ENCODE results near the gene OASL. TPM values are rescaled to one million over a fixed set of nuclear protein-coding genes. Genes with fewer than 3 reads are reported as not detected.

OASL gene
- total RNA-seq, 1 donor from 2014 or later: not detected

DNA sequence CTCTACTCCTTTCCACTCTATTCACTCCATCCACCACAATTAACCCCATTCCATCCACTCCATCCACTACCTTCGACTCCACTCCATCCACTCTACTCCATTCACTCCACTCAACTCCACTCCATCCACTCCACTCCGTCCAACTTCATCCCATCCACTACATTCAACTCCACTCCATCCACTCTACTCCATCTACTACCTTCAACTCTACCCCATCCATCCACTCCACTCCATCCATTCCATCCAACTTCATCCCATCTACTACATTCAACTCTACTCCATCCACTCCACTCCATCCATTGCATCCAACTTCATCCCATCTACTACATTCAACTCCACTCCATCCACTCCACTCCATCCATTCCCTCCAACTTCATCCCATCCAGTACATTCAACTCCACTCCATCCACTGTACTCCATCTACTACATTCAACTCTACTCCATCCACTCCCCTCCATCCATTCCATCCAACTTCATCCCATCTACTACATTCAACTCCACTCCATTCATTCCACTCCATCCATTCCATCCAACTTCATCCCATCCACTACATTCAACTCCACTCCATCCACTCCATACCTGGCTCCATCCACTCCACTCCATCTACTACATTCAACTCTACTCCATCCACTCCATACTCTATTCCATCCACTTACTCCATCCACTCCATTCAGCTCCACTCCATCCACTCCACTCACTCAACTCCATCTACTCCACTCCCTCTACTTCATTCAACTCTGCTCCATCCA lies 44.3 kb downstream of the OASL start:
- Mint-ChIP-seq H3K9me3 (ENCODE audit: unreplicated experiment) (peaks cover 12% of the 10 kb centered on the region), H3K27me3 (ENCODE audit: unreplicated experiment) (peaks cover 15% of the 10 kb centered on the region), H3K4me3 (ENCODE audit: unreplicated experiment) (no peak overlapping the region), H3K27ac (ENCODE audit: unreplicated experiment) (no peak overlapping the region), H3K36me3 (ENCODE audit: unreplicated experiment) (peaks cover 14% of the 10 kb centered on the region), H3K4me1 (ENCODE audit: low read depth, unreplicated experiment) (no peaks in the 10 kb centered on the region)
- TF ChIP-seq CTCF (IDR thresholded peaks at IDR 0.05; ENCODE audit: partially characterized antibody, unreplicated experiment): no peak
- no peak for DNase-seq

GRCh38 chr12:120994059-120994458 lies 45.0 kb downstream of the OASL start:
- Mint-ChIP-seq H3K27ac (ENCODE audit: unreplicated experiment) (no peak overlapping the region), H3K4me1 (ENCODE audit: low read depth, unreplicated experiment) (no peaks in the 10 kb centered on the region), H3K9me3 (ENCODE audit: unreplicated experiment) (peaks cover 9% of the 10 kb centered on the region), H3K36me3 (ENCODE audit: unreplicated experiment) (peaks cover 14% of the 10 kb centered on the region), H3K27me3 (ENCODE audit: unreplicated experiment) (peaks cover 15% of the 10 kb centered on the region), H3K4me3 (ENCODE audit: unreplicated experiment) (no peak overlapping the region)
- TF ChIP-seq CTCF (IDR thresholded peaks at IDR 0.05; ENCODE audit: partially characterized antibody, unreplicated experiment): no peak
- no peak for DNase-seq

DNA sequence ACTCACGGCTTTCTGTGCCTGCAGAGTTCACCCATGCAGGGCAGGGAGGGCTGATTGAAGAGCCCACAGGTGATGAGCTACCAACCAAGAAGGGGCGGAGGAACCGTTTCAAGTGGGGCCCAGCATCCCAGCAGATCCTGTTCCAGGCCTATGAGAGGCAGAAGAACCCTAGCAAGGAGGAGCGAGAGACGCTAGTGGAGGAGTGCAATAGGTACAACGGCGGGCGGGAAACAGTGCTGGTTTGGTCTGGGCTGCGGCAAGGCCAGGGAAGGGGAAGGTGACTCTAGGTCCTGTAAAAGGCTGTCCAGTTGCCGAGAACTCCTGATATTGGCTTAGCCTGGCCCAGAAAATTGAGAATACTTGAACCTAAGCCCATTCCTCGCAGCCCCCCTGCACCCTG lies 45.5 kb downstream of the OASL start:
- TF ChIP-seq CTCF (IDR thresholded peaks at IDR 0.05; ENCODE audit: partially characterized antibody, unreplicated experiment): no peak
- no peak overlapping the region for H3K4me3 Mint-ChIP-seq (ENCODE audit: unreplicated experiment)
- H3K27ac Mint-ChIP-seq (ENCODE audit: unreplicated experiment): no peak overlapping the region
- peaks cover 13% of the 10 kb centered on the region for H3K27me3 Mint-ChIP-seq (ENCODE audit: unreplicated experiment)
- H3K36me3 Mint-ChIP-seq (ENCODE audit: unreplicated experiment): peaks cover 14% of the 10 kb centered on the region
- no peak for DNase-seq
- H3K9me3 Mint-ChIP-seq (ENCODE audit: unreplicated experiment): peaks cover 9% of the 10 kb centered on the region
- H3K4me1 Mint-ChIP-seq (ENCODE audit: low read depth, unreplicated experiment): no peaks in the 10 kb centered on the region

DNA sequence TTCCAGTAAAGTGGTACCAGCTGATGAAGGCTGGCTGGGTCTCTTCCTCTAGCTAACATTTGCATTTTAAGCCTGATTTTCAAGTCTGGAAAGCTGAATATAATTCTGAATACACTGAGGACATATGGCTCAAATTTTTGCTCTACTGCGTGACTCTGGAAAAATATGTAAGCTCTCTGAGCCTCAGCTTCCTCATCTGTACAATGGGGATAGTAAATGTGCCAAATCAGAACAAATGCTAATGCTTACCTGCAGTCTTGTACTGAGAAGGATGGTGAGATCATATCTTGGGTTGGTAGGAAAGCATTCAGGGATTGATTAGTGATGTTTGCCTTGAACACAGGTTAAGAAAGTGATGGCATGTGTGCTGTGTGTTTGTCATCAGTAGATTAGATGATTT lies 46.1 kb downstream of the OASL start:
- no peak for DNase-seq
- Mint-ChIP-seq H3K9me3 (ENCODE audit: unreplicated experiment) (peaks cover 9% of the 10 kb centered on the region), H3K4me3 (ENCODE audit: unreplicated experiment) (no peak overlapping the region), H3K4me1 (ENCODE audit: low read depth, unreplicated experiment) (no peaks in the 10 kb centered on the region), H3K36me3 (ENCODE audit: unreplicated experiment) (peaks cover 14% of the 10 kb centered on the region), H3K27ac (ENCODE audit: unreplicated experiment) (no peak overlapping the region), H3K27me3 (ENCODE audit: unreplicated experiment) (peaks cover 12% of the 10 kb centered on the region)
- no peak for TF ChIP-seq CTCF (IDR thresholded peaks at IDR 0.05; ENCODE audit: partially characterized antibody, unreplicated experiment)

GRCh38 chr12:120991965-120992364 lies 47.1 kb downstream of the OASL start:
- Mint-ChIP-seq H3K27me3 (ENCODE audit: unreplicated experiment) (peaks cover 6% of the 10 kb centered on the region), H3K9me3 (ENCODE audit: unreplicated experiment) (peaks cover 7% of the 10 kb centered on the region), H3K4me3 (ENCODE audit: unreplicated experiment) (no peak overlapping the region), H3K27ac (ENCODE audit: unreplicated experiment) (no peak overlapping the region), H3K36me3 (ENCODE audit: unreplicated experiment) (peaks cover 14% of the 10 kb centered on the region), H3K4me1 (ENCODE audit: low read depth, unreplicated experiment) (no peaks in the 10 kb centered on the region)
- no peak for DNase-seq
- TF ChIP-seq CTCF (IDR thresholded peaks at IDR 0.05; ENCODE audit: partially characterized antibody, unreplicated experiment): no peak
